ENCODE results near the gene PHF1. TPM values are rescaled to one million over a fixed set of nuclear protein-coding genes. Genes with fewer than 3 reads are reported as not detected.

PHF1 gene
- total and polyA plus RNA-seq, 2 of the 13 experiments (the other 11 are each of a cell fraction or from before 2014, with no cell fraction given), result 25.4 to 61.9 TPM

DNA sequence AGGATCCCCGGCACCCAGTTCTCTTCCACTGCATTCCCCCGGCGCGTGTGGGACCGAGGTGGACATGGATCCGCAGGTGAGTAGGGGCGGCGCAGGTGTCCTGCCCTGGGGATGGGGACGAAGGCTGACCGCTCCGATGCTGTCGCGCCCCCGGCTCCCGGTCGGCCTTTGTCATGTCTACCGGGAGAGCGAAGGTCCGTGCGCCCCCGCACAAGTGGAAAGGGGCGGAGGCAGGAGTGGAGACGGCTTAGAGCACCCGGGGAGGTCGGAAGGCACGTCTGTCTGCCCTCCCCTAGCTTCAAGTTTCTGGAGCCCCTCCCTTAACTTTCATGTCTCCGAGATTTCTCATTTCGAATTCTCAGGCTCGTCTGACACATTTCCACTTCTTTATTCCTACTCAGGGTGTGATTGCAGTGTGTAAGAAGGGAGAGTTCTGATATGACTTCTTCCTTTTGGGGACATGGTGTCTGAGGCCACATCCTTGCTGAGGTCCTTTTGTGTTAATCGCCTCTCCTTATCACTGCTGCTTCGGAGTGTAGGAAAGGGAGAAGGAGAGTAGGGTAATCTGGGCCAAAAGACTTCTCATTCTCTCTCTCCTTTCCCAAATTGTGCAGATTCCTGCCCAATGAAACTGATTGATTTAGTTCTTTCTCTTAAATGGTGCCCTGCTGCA lies 18.8 kb upstream of the PHF1 start (continued):
- TF ChIP-seq, protein P1, sequence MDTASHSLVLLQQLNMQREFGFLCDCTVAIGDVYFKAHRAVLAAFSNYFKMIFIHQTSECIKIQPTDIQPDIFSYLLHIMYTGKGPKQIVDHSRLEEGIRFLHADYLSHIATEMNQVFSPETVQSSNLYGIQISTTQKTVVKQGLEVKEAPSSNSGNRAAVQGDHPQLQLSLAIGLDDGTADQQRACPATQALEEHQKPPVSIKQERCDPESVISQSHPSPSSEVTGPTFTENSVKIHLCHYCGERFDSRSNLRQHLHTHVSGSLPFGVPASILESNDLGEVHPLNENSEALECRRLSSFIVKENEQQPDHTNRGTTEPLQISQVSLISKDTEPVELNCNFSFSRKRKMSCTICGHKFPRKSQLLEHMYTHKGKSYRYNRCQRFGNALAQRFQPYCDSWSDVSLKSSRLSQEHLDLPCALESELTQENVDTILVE (CRISPR knock-in tag; IDR thresholded peaks at IDR 0.05), result no peak
- TF ChIP-seq ZSCAN5A (CRISPR knock-in tag; IDR thresholded peaks at IDR 0.05; ENCODE audit: borderline replicate concordance), result peak; percentile 34; the same call in 1 of the 2 replicates
- no peak for TF ChIP-seq FOXP1 (IDR thresholded peaks at IDR 0.05)
- no peak for TF ChIP-seq FOXP1 (CRISPR knock-in tag; IDR thresholded peaks at IDR 0.05)
- TF ChIP-seq ZNF800 (CRISPR knock-in tag; IDR thresholded peaks at IDR 0.05), result no peak
- TF ChIP-seq ZNF839 (CRISPR knock-in tag; IDR thresholded peaks at IDR 0.05; ENCODE audit: borderline replicate concordance), result no peak; the same call in 1 of the 2 replicates
- no peak for TF ChIP-seq THAP8 (CRISPR knock-in tag; IDR thresholded peaks at IDR 0.05; ENCODE audit: borderline replicate concordance)
- TF ChIP-seq ZFP36L2 (CRISPR knock-in tag; IDR thresholded peaks at IDR 0.05), result no peak
- peak; percentile 6; the same call in 1 of the 2 replicates for TF ChIP-seq CC2D1A (CRISPR knock-in tag; IDR thresholded peaks at IDR 0.05)
- TF ChIP-seq LRRFIP1 (CRISPR knock-in tag; conservative IDR thresholded peaks at IDR 0.05), result no peak
- no peak for TF ChIP-seq ETS1 (CRISPR knock-in tag; IDR thresholded peaks at IDR 0.05)
- TF ChIP-seq ZEB1 (IDR thresholded peaks at IDR 0.05; ENCODE audit: insufficient replicate concordance, low read depth), result no peak
- TF ChIP-seq RORA (CRISPR knock-in tag; IDR thresholded peaks at IDR 0.05), result no peak
- TF ChIP-seq, protein P2, sequence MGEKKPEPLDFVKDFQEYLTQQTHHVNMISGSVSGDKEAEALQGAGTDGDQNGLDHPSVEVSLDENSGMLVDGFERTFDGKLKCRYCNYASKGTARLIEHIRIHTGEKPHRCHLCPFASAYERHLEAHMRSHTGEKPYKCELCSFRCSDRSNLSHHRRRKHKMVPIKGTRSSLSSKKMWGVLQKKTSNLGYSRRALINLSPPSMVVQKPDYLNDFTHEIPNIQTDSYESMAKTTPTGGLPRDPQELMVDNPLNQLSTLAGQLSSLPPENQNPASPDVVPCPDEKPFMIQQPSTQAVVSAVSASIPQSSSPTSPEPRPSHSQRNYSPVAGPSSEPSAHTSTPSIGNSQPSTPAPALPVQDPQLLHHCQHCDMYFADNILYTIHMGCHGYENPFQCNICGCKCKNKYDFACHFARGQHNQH (CRISPR knock-in tag; IDR thresholded peaks at IDR 0.05), result no peak
- 0 out of 2 replicates have a peak, but pooled peaks have one; percentile 62 for TF ChIP-seq ETV6 (CRISPR knock-in tag; conservative IDR thresholded peaks at IDR 0.05)
- no peak for TF ChIP-seq ZNF350 (CRISPR knock-in tag; IDR thresholded peaks at IDR 0.05; ENCODE audit: borderline replicate concordance, low read depth)
- 0 out of 2 replicates have a peak, but pooled peaks have one; percentile 58 for TF ChIP-seq HDAC1 (CRISPR knock-in tag; IDR thresholded peaks at IDR 0.05)
- no peak for TF ChIP-seq ATF3 (CRISPR knock-in tag; IDR thresholded peaks at IDR 0.05)
- no peak for TF ChIP-seq ZNF207 (IDR thresholded peaks at IDR 0.05; ENCODE audit: borderline replicate concordance)
